Left lung (tissue), 10 donors: ENCODE measurements around the gene MT1H. TPM values are rescaled to one million over a fixed set of nuclear protein-coding genes. Genes with fewer than 3 reads are reported as not detected.

ENCODE experiments used
- ATAC-seq: fragments of 200-7000 bp; cut with Tn5 transposase; one replicate; pipeline ENCODE4 v1.9.1; 2020; ENCODE audit warnings: moderate library complexity
- DNase-seq, 4 donors: peaks; one replicate each; pipeline ENCODE4 v3.0.0-alpha.2; 2013 to 2020
- H3K27ac ChIP-seq, 2 donors: fragments of 200-600 bp; sonication (generic) in 1 of 2; one replicate each; pipeline versions ENCODE4 v1.5.0 to v1.8.0; 2020 to 2021
- H3K27me3 ChIP-seq, 2 donors: fragments of 200-600 bp; sonication (generic) in 1 of 2; one replicate each; pipeline versions ENCODE4 v1.5.0 to v1.8.0; 2020 to 2021
- H3K36me3 ChIP-seq, 2 donors: fragments of 200-600 bp; sonication (generic) in 1 of 2; one replicate each; pipeline versions ENCODE4 v1.5.0 to v1.8.0; 2020 to 2021
- H3K4me1 ChIP-seq, 2 donors: fragments of 200-600 bp; one replicate each; pipeline ENCODE4 v1.8.0; 2021
- H3K4me3 ChIP-seq, 2 donors: fragments of 200-600 bp; sonication (generic) in 1 of 2; one replicate each; pipeline versions ENCODE4 v1.5.0 to v1.8.0; 2020 to 2021; ENCODE audit warnings: mild to moderate bottlenecking in 1 of 2
- H3K9me3 ChIP-seq, 2 donors: fragments of 200-600 bp; sonication (generic) in 1 of 2; one replicate each; pipeline versions ENCODE4 v1.5.0 to v1.8.0; 2020 to 2021
- intact Hi-C, 2 donors: fragments of 100-400 bp; cut with DNase I; formaldehyde crosslinking; loops; one replicate each; pipeline versions ENCODE4 v1.11.2 to v1.14.2; 2022
- polyA plus RNA-seq, 6 donors: library from polyadenylated mRNA; unstranded; fragments of 120-200 nt; gene quantifications; one replicate each; pipeline ENCODE4 v1.2.1, GENCODE V29; 2013; ENCODE audit not compliant: insufficient read length in 6 of 6
- total RNA-seq, 2 donors: library from RNA; stranded (reverse); fragmentation: NEBNext Ultra II Directional; extraction: Animal tissue kit (Norgen Biotek cat#: 25700); gene quantifications; one replicate each; pipeline ENCODE4 v1.2.1, GENCODE V29; 2021
- TF ChIP-seq, protein P1 (sequence below), 2 donors: fragments of 200-600 bp; sonication (generic) in 1 of 2; IDR thresholded peaks; one replicate each; pipeline versions ENCODE4 v1.5.0 to v1.8.0; 2021; ENCODE audit warnings: antibody characterized with exemption in 2 of 2
- donor health status: DM: no; HTN: yes; CAD: no.
- donor health status: DM: no; HTN: no; CAD: no.

Gene MT1H
- total and polyA plus RNA-seq, 8 donors, result 1.1 to 2.3 (median 2.2) TPM; not detected in 4

DNA sequence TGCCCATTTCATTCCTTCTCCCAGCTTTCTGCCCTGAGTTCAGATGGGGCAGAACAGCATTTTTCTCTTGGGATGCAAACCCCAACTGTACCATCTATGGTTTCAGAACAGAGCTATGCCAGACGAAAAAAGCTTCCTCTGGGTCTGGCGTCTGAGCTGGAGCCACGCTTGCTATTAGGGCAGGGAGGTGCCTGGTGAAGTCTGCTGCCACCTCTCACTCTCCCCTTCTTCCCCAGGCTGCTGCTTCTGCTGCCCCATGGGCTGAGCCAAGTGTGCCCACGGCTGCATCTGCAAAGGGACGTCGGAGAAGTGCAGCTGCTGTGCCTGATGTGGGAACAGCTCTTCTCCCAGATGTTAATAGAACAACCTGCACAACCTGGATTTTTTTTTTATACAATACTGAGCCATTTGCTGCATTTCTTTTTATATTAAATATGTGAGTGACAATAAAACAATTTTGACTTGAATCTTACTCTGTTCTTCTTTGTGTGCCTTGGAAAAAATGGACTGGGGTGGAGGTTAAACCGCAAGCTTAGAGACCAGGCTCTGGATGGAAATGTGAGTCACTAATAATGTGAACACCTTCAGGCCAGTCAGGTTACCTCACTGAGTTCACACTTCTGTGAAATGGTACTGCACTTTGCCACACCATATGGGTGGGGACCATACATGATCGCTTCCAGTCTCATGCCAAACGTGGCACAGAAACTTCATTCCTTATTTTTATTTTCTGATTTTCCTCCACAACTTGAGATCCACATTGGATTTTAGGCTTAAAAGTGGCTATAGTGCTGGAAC is 32.8 kb upstream of the MT1H start:
- intact Hi-C loops, result no loop called here
- TF ChIP-seq, protein P1, sequence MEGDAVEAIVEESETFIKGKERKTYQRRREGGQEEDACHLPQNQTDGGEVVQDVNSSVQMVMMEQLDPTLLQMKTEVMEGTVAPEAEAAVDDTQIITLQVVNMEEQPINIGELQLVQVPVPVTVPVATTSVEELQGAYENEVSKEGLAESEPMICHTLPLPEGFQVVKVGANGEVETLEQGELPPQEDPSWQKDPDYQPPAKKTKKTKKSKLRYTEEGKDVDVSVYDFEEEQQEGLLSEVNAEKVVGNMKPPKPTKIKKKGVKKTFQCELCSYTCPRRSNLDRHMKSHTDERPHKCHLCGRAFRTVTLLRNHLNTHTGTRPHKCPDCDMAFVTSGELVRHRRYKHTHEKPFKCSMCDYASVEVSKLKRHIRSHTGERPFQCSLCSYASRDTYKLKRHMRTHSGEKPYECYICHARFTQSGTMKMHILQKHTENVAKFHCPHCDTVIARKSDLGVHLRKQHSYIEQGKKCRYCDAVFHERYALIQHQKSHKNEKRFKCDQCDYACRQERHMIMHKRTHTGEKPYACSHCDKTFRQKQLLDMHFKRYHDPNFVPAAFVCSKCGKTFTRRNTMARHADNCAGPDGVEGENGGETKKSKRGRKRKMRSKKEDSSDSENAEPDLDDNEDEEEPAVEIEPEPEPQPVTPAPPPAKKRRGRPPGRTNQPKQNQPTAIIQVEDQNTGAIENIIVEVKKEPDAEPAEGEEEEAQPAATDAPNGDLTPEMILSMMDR (IDR thresholded peaks at IDR 0.05), result no peak
- Histone ChIP-seq H3K27ac (no peak overlapping the region), H3K36me3 (no peaks in the 10 kb centered on the region), H3K4me3 (no peak overlapping the region), H3K27me3 (peaks cover 35 to 98% of the 10 kb centered on the region in 2 donors), H3K9me3 (no peaks in the 10 kb centered on the region), H3K4me1 (peaks cover 0 to 31% of the 10 kb centered on the region in 2 donors)
- DNase-seq (no peak), ATAC-seq (no peak)

DNA sequence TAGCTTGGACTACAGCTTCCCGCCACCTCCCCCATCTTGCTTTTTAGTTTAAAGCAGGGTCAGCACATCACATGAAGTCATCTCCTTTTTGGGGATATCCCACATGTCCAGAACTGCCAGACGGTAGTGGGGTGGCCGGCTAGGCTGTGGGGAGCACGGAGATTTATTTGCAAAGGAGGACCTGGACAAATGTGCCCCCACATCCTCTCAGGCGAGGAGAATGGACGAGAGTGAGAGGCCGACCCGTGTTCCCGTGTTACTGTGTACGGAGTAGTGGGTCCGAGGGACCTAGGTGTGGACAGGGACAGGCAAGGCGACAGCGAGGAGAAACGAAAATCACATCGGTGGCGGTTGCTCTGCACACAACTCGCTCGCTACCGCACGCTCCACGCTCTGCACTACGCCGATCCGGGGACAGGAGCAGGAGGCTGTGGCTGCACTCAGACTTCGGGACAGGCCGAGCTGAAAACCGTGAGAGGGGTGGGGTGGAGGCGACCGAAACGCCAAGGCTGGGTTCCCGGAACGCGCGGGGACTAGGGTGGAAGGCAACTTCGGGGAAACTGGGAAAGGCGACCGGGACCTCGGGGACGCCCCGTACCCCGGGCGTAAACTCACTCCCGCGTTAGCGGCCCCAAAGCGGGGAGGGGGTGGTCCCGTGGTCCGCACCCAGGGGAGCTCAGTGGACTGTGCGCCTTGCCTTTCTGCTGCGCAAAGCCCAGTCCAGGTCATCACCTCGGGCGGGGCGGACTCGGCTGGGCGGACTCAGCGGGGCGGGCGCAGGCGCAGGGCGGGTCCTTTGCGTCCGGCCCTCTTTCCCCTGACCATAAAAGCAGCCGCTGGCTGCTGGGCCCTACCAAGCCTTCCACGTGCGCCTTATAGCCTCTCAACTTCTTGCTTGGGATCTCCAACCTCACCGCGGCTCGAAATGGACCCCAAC is 31.5 kb upstream of the MT1H start, which contains the start of gene MT1A:
TSS of gene MT1A (plus strand) at position 853 of the 937 bp plus-strand sequence. CDS start at position 926, 73 bp downstream.
- Histone ChIP-seq H3K27ac (peak within 1 kb of the TSS; percentile 26 to 58), H3K4me3 (peak within 1 kb of the TSS; percentile 34 to 41), H3K27me3 (peaks cover 26 to 96% of the 10 kb centered on the region in 2 donors), H3K36me3 (no peaks in the 10 kb centered on the region), H3K4me1 (peaks cover 0 to 32% of the 10 kb centered on the region in 2 donors), H3K9me3 (no peaks in the 10 kb centered on the region)
- peak; percentile 36 to 89 (median 63) for DNase-seq
- intact Hi-C loops, result no loop called here
- ATAC-seq, result peak; percentile 89
- TF ChIP-seq, protein P1 (IDR thresholded peaks at IDR 0.05), result no peak

DNA sequence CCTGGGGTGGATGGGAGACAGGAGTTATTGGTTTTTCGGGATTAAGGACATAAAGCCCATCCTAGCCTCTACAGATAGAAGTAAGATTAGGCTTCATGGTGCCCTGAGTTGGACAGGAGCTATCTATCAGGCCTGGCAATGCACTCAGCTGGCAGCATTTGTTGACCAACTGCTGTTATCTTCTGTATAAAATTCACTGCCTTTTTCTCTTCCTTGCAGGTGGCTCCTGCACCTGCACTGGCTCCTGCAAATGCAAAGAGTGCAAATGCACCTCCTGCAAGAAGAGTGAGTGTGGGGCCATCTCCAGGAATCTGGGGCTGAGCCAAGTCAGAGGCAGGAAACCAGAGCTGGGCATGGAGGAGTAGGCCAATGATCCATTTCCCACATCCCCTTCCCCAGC is 30.6 kb upstream of the MT1H start:
- Histone ChIP-seq H3K27me3 (peaks cover 32 to 96% of the 10 kb centered on the region in 2 donors), H3K27ac (no peak overlapping the region), H3K4me3 (peak overlapping the region in 1 of 2 donors; percentile 41), H3K36me3 (no peaks in the 10 kb centered on the region), H3K4me1 (peaks cover 0 to 42% of the 10 kb centered on the region in 2 donors), H3K9me3 (no peaks in the 10 kb centered on the region)
- intact Hi-C loops, result no loop called here
- ATAC-seq (no peak), DNase-seq (no peak)
- TF ChIP-seq, protein P1 (IDR thresholded peaks at IDR 0.05), result no peak

DNA sequence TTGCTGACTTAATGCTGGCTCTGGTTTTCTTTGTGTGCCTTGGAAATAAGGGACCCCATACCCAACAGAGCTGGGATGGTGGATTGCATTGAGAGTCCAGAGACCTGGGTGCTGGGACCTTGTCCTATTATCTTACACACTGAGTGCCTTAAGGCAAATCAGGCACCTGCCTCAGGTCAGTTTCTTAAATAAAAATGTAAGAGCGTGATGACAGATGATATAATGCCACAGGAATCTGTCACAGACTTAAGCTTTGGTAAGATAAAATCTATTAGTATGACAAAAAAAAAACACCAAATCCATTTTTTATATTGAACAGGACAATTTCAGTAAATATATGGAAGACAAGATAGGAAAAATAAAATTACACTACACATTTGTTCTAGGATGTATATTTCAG is 29.5 kb upstream of the MT1H start:
- ATAC-seq (no peak), DNase-seq (no peak)
- TF ChIP-seq, protein P1 (IDR thresholded peaks at IDR 0.05), result no peak
- no peak overlapping the region for H3K27ac ChIP-seq
- H3K4me3 ChIP-seq, result no peak overlapping the region
- peaks cover 35 to 95% of the 10 kb centered on the region in 2 donors for H3K27me3 ChIP-seq
- intact Hi-C loops, result no loop called here
- no peaks in the 10 kb centered on the region for H3K9me3 ChIP-seq
- H3K36me3 ChIP-seq, result no peaks in the 10 kb centered on the region
- peaks cover 0 to 35% of the 10 kb centered on the region in 2 donors for H3K4me1 ChIP-seq
